Activated gamma-delta T cell treated with Interleukin-2 at 50 U/mL for 16 hours (primary cell): ENCODE data around the gene SLC6A1.

Experiments
- DNase-seq: peaks from one replicate; pipeline ENCODE4 v3.0.0-alpha.2; 2020

SLC6A1 gene

DNA sequence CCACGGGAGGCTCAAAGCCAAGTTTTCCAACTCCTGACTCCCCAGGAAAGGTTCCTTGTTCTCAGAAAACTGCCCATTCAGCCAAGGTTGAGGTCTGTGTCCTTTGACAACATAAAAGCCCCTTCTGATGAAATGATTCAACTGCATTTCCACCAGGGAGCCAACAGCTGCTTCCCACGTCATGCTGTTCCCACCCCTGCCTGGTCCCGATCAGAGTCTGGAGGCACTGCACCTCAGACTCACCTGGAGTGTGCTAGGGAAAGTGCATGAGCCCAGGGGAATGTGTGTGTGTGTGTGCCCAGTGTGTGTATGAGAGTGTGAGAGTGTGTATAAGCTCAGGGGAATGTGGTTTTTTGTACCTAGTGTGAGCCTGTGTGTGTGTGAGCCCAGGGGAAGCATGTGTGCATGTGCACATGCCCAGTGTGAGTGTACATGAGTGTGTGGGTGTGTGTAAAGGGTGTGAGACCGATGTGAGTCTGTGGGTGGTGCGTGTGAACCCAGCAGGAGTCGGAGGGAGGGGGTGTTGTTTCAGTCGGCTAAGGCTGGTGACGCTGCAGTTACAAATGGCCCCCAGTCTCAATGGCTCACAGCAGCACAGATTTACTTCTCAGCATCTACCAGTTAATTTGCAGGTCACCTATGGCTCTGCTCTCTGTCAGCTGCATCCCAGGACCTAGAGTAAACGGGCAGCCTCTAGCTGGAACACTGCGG, 20.3 kb upstream of the SLC6A1 start:
- DNase-seq = no peak

DNA sequence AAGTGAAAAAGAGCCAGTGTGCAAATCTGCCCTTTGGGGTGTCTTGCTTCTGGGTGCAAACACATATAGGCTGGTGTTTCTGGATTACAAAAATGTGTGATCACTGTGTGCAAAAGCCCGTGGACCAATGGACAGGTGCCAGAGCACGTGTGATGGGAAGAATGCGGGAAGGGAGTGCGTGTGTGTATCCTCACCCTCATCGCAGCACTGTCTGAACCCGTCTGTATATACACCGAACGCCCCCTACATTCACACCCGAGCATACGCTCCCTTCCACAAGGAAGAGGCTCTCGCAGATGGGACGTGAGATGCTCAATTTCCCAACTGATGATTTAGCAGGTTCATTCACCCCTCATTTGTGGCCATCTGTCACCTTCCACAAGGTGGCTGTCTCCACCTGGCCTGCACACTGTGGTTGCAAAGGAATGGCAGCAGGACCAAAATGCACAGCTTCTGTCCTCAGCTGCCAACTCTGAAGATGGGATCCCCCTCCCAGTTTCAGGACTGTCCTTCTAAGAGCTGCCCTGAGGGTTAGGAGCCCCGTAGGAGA, 19.4 kb upstream of the SLC6A1 start:
- DNase-seq = no peak

DNA sequence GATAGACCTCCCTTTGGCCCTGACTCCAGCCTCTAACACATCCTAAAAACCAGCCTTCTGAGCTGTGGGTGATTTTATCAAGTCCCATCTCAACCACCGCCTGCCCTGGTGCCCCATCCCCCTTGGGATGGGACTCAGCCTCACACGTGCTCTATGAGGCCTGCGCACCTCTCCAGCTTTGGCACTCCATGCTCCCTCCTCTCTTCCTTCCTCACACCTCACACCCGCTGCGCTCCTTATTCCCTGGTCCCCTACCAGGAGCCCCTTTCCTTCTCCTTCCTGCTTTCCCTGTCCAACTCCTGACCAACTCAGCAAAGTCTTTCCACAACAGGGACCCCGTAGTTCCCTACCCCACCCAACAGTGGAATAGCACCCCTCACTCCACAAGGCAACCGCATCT, 18.4 kb upstream of the SLC6A1 start:
- DNase-seq = no peak

DNA sequence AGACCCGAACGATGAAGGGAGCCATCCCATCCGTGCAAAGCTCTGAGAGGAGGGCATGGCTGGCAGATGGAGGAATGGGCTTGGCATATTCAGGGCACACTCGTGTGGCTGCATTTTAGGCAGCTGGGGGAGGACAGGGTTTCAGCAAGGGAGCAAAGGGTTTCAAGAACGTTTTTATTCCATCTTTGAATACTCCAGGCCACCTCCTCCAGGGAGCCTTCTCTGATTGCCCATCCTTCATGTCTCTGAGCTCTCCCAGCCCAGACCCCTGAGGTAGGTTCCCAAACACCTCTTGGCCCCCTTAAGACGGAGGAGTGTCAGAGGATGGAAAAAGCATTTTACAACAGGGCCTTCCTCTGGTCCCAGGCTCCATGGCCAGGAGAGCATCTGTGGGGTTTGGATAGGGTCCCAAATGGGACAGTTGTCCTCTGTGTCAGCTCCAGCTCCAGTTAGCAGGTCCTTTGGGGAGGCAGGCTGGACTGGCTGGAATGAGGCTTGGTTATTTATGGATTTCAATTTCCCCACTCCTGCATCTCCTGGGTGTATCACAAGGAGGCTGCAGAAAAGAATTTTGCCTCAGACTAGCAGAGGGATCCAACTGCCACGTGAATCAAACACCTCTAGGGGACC, 17.7 kb upstream of the SLC6A1 start:
- DNase-seq = no peak

DNA sequence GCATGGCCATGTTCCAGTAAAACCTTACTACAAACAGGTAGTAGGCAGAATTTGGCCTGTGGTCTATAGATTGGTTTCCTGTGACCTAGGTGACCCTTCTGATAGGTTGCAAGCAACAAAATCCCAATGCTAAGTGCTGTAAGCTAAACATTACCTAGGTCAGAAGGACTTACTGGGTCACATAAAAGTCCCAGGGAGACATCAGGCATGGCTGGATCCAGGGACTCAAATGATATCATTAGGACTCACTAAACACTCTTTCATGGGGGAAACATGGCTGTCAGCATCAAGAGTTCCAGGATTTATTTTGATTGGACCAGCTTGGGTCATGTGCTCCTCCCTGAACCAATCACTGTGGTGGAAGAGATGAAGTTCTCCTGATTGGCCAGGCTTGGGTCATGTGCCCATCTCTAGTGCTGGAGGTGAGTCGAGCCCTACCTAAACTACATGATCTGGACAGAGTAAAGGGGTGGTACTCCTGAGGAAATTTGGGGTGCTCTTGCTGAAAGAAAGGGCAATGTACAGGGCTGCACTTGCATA, 16.8 kb upstream of the SLC6A1 start:
- no peak for DNase-seq

DNA sequence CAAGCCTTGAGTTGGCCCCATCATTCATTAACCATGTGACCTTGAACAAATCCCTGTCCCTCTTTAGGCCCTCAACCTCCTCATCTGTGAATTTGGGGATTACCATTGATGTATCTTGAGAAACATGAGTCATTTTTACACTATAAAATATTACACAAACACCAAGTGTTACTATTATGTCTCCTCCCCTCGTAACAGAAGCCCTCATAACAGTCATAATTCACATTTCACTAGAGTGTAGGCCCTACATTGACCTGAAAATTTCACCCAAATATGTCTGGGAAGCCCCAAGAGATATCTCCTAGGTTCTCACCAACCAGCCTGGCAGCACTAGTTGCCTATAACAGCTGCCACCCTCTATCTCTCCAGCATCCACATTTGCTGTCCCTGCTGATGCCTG, 15.8 kb upstream of the SLC6A1 start:
- DNase-seq = no peak

DNA sequence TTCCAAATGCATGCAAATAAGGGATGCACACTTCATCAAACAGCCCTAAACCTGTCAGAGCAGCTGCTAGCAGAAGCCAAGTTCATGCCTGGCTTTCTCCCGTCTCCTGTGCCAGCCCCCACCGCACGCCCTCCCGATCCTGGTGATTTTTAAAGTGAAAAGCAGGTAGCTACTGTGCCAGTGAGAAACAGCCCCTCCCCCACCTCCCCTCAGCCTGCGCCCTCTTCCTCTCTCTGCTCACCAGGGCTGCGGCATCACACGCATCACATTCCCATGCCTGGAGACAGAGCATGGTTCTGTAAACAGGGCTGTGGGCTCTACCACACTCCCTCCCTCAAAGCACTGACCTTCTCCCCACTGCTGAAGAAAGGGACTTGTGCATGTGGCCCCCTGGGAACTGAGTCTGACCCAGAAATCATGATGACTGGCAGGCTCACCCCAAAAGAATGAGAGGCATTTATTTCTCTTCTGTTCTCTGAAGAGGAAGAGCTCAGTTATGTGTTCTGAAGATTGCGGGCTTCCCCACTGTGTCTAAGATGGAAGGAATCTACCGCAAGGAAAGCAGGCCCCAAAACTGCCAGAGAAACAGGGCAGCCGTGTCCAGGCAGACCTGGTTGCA, 14.5 kb upstream of the SLC6A1 start:
- DNase-seq = no peak

DNA sequence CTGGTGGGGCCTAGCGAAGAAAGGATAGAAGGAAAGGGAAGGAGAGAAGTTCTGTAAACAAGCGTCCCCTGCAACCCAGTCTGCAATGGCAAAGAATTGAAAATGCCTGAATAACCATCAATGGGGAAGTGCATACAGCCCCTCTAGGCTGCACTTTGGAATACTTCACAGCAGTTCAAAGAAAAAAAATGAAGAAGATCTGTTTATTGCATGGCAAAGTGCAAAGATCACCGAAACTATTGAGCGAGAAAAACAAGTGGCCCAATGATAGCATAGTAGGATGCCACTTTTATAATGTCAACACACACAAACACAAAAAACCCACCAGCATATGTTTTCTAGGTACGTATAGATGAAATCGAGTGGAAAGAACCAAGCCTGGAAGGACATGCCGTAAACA, 13.6 kb upstream of the SLC6A1 start:
- DNase-seq = no peak

DNA sequence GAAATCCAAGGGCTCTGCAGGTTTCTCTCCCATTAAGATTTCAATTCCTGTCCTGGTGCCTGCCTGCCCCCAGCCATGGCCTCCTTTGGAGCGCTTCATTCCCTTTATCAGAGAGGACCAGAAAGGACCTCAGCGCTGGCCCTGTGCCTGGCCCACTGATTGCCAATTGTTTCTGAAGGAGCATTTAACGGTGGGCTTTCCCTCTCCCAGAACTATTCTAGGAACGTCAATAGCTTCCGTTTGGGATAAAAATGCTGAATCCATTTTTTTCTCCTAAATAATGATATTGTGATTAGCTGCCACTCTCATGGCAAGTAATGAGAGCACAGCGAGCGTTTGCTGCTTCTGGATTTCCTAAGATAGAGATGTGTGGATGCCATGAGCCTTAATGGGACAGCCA, 12.2 kb upstream of the SLC6A1 start:
- DNase-seq = no peak

DNA sequence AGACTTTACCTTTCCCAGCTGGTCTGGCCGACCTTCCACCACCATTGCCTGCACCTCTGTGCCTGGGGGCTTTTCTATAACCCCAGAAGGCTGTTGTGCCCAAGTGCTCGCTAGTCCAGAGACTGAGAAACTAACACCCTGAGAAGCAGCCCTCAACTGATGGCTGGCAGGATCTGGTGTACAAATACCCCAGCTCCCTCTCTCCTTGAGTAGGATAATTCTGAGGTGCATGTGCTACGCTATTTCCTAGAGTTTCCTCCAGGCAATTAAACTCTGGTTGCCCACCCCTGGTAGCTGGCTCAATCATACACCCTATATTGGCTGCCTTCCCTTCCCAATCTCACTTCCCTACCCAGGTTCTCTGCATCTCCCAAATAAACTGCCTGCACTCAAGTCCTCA, 11.5 kb upstream of the SLC6A1 start:
- no peak for DNase-seq

DNA sequence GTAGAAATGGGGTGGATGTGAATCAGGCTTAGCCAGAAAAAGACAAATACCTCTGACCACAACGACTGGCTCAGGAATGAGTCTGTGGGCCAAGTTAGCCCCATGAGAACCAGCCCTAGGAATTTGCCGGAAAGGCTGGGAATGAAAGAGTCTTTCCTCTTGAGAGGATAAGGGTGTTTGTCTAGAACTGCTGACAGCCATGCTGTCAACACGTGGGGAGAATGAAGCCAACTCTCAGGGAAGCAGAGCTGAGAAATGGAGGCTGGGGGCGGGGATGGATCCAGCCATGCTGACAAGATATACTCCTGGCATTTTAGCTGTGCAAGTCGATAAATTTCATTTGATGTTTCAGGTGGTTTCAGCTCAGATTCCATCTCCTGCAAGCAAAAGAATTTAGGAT, 10.6 kb upstream of the SLC6A1 start:
- no peak for DNase-seq

DNA sequence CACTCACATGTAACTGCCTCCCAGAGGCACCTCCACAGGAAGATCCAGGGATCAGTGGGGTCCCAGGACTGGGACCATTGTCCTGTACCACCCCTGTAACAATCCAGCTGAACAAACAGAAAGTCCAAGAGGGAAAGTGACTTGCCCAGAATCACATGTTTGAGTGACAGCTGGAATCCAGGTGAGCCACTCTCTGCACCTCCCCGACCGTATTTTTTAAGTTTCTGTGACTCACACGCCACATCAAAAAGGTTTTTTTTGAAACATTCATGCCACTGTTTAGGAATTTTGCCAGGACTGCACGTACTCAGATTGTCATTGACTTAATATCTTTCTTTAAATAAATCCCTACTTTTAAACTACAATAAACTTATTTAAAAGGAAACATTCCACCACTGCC, 9.8 kb upstream of the SLC6A1 start:
- DNase-seq = no peak

DNA sequence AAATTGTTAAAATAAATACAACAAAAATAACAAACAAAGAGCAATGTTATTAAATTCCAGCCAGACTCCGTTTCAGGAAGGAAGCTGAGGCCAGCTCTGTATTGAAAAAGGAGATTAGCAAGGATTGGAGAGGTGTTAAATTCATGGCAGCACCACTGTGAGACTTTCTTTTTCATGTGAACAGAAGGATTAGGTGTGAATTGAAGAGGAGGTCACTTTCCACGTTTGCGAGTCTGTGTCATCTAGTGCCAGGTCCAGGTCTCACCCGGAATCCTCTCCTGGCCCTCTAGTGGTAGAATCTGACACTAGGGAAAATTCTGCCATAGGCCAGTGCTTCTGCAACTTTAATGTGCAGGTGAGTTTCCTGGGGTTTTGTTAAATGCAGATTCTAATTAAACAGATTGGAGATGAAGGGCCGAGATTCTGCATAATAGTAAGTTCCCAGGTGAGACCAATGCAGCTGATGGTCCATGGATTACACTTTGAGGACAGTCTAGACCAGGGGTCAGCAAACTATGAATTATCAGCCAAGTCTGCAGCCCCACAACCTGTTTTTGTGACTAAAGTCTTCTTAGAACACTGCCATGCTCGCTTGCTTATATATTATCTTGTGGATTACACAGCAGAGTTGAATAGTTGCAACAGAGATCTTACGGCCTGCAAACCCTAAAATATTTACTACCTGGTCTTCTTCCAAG, 9.2 kb upstream of the SLC6A1 start:
- no peak for DNase-seq

DNA sequence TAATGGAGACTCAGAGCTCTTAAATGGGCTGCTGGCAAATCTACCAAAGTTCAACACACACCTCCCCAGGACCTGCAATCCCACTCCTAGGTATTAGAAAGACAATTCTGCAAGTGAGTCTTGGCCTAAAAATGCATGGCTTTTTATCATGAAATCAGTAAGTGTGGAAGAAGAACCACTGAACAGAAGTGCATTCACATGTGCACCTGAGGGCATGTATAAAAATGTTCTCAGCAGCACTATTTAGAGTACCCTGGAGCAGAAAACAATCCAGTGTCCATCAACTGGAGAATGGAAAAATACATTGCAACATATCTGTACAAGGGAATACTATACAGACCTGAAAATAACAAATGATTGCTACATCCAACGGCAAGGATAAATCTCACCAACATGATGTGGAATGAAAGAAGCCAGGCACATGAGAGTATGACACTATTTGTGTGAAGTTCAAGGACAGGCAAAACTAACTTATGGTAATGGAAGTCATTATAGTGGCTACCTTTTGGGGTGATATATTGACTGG, 8.1 kb upstream of the SLC6A1 start:
- no peak for DNase-seq

DNA sequence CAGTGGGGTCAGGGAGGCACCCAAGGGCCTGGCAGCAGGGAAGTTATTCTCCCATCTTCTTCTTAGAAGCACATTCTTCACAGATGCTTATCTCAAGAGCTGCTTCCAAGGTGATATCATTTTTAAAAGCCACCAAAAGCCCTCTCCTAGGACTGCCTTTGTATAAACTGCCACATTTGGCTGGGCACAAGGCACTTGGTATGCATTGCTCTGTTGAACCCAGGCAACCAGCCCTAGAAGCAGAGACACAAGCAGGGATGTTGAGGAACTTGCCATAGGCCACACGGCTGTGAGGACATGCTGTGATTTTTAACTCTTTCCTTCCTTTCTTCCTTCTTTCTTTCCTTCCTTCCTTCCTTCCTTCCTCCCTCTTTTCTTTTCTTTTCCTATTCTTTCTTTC, 7.4 kb upstream of the SLC6A1 start:
- no peak for DNase-seq

DNA sequence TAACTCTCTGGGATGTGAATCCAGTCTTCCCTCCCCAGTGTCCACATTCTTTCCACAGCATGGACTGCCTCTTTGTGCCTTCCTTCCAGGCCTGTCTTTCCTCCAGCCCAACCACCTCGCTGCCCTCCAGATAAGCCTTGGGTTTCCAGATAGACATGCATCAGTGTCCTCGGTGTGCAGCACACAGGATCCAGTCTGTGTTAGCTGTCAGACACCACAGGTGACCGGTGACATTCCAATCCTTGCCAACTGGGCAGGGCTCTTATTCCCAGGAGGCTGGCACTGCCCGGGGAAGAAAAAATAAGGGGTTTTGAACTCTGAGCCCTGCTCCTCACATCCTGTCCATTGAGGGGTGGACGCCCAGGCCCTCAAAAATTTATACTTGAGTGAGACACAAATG, 6.0 kb upstream of the SLC6A1 start:
- DNase-seq = no peak

DNA sequence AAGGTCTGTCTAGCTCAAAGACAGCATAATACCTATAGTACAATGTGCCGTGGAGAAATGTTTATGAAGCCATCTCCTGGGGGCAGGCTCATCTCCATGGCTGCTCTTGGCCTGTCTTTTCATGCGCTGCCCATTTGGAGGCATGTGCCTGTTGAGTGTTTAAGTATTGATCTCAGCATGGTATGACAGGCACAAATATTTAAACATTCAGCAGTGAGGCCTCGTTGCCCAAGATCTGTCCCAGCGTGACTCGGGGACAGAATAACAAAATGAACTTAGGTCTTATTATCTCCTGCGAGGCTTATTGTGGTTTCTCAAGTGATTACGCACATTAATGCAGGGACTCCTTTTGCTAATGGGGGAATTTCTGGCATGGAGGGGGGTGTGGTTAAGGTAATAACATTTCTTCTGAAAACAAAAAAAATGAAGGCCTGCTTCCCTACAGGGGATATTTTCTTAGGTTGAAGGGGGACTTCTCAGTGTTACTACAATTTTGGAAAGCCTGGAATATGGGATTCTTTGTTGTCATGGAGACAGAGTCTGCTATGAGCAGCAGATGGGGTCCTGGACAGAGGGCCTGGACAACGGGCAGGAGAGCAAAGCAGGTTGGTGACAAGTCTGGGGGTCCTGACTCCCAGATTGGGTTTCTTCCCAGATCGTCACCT, 4.4 kb upstream of the SLC6A1 start:
- DNase-seq = no peak

DNA sequence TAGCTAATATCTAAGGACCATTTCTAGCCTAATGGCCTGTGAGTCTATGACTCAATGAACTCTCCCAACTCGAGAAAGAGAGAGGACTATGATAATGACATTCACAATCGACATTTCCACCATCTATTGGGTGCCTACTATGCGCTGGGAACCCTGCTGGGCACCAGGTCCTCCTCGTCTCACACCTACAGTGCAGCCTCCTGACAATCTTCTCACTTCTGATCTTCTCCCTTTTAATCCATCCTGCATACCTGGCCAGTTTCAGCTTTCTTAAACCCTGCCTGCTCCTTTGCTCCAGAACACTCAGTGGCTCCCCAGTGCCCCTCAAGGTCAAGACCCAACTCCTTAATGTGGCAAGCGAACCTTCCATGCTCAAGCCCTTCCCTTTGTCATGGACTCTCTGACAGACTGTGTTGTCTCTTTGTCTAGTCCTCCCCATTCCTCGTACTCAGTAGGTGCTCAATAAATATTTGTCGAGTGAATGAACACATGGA, 3.5 kb upstream of the SLC6A1 start:
- DNase-seq = no peak

DNA sequence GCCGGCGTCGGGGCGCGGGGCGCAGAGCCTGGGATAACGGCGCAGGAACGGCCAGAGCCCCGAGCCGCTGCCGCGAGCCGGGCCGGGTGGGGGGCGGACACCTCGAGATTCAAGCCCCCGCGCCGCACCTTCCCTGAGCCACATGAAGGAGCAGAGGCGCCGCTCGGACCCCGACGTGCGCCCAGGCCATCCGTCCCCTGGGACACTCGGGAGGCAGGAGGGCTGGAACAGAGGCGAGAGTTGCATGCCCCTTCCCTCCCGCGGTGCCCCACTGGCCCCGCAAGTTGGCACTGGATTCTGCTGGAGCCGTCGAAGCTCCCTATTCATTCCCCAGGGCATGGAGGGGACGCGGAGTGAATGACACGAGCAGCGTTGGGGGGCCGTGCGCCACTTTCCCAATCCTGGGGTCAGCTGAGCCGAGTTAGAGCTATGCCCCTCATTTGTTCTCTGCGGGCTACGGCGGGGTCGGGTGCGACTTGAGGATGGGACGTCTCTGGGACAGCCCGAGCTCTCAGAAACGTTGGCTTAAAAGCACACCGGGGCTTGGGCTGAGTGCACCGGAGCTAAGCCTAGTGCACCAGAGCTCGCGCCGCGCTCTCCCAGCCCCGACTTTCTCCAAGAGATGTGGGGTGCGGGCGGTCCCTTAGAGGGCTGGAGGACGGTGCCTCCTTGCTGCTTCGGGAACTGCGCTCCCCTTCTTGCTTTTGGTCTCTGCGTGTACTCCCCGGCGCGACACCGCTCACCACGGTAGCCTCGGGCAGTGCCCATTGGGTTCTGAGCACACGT, 588 bp downstream of the SLC6A1 start:
- no peak for DNase-seq

DNA sequence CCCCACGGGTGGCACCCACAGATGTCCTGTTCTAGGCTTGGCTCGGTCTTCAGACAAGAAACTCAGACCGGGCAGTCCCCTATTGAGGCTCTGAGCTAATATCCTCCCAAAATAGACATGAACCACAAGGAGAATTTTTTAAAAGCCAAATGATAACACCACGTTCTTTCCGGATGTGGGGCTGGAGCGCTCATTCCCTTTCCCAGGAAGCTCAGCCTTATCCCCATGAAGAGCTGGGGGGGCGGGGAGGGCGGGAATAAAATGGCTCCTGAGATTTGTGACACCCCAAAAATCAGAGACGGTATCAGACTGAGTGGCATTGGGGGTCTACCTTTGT, 1.1 kb downstream of the SLC6A1 start:
- DNase-seq = no peak

DNA sequence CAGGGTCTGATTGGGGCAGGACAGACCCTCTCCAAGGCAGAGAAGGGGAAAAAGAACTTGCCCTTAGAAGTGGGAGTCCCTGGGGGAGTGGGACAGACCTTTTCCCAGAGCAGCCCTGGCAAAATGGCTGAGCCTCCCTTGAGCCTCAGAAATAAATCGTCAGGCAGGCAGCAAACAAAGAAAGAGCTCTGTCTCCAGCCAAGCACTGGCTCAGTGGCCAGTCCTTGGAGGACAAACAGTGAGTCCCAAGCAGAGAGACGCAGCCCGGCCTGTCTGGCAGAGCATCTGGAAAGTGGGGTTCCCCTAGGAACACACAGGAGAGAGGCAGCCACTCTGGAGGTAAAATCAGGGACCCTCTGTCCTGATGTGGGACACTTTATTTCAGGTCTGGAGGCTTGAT, 1.8 kb downstream of the SLC6A1 start:
- DNase-seq = no peak

DNA sequence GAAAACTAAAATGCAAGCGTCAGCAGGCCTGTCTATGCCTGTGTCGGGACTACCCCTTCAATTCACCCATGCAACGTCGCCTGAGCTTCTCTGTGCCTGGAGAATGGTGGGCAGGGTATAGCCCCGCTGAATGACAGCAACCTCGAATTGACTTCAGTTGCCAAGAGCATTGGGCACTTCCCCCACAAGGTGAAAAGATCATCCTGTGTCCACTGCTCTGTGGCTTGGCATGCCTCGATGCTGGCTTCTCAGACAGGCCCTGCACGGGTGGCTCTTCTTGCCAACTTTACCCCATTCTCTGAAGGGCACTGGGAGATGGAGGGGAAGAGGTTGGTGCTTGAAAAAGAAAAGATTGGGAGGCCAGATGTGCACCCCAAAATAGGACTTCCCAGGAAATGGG, 3.3 kb downstream of the SLC6A1 start:
- no peak for DNase-seq
